Pons (tissue), 1 donor: Measurements from ENCODE around the gene TIAM1.

ENCODE experiments used
- DNase-seq: peaks from one replicate; pipeline ENCODE4 v3.0.0-alpha.2; 2016; ENCODE audit warnings: low spot score

Gene TIAM1

GRCh38 chr21:31343680-31344480, at the start of gene TIAM1:
TSS of gene TIAM1 (minus strand) at chr21:31344261. CDS start at chr21:31266972, 77,289 bp downstream.
- peak; percentile 72 for DNase-seq

GRCh38 chr21:31387560-31388186, 43.6 kb upstream of the TIAM1 start:
- no peak for DNase-seq

GRCh38 chr21:31386006-31386405, 41.9 kb upstream of the TIAM1 start:
- DNase-seq = no peak

- no peak for DNase-seq
Observed at GRCh38 chr21:31383770-31384169, 39.7 kb upstream of the TIAM1 start.

- DNase-seq = no peak
Observed at GRCh38 chr21:31382060-31382459, 38.0 kb upstream of the TIAM1 start.

GRCh38 chr21:31376301-31376700, 32.2 kb upstream of the TIAM1 start:
- DNase-seq = no peak

- no peak for DNase-seq
Observed at GRCh38 chr21:31374395-31374794, 30.3 kb upstream of the TIAM1 start.

- DNase-seq = no peak
Observed at GRCh38 chr21:31372471-31372765, 28.4 kb upstream of the TIAM1 start.

GRCh38 chr21:31371715-31372470, 27.8 kb upstream of the TIAM1 start:
- no peak for DNase-seq

- peak; percentile 19 for DNase-seq
Observed at GRCh38 chr21:31370893-31371544, 27.0 kb upstream of the TIAM1 start.

GRCh38 chr21:31370281-31370892, 26.3 kb upstream of the TIAM1 start:
- DNase-seq = no peak

GRCh38 chr21:31368361-31368760, 24.3 kb upstream of the TIAM1 start:
- no peak for DNase-seq

- DNase-seq = no peak
Observed at GRCh38 chr21:31367801-31368200, 23.7 kb upstream of the TIAM1 start.

GRCh38 chr21:31366825-31367224, 22.8 kb upstream of the TIAM1 start:
- DNase-seq = no peak

GRCh38 chr21:31364253-31364945, 20.3 kb upstream of the TIAM1 start:
- no peak for DNase-seq

- no peak for DNase-seq
Observed at GRCh38 chr21:31363720-31364119, 19.7 kb upstream of the TIAM1 start.

GRCh38 chr21:31360717-31361116, 16.7 kb upstream of the TIAM1 start:
- no peak for DNase-seq

- no peak for DNase-seq
Observed at GRCh38 chr21:31358158-31358557, 14.1 kb upstream of the TIAM1 start.

GRCh38 chr21:31356440-31356839, 12.4 kb upstream of the TIAM1 start:
- DNase-seq = no peak

- no peak for DNase-seq
Observed at GRCh38 chr21:31354604-31355443, 10.8 kb upstream of the TIAM1 start.

GRCh38 chr21:31354122-31354521, 10.1 kb upstream of the TIAM1 start:
- no peak for DNase-seq
